22Rv1 (cell line): Measurements from ENCODE around the gene SLAMF1.
"Not testable (repeated sequence)": the region's sequence is repeated elsewhere in the genome, so short reads cannot be mapped to it uniquely, and the experiment has no call there.

ENCODE experiments used
- ZFX ChIP-seq: fragments of 450-650 bp; IDR thresholded peaks from 2 replicates; pipeline ENCODE4 v1.6.1; 2017; ENCODE audit warnings: antibody characterized with exemption, borderline replicate concordance
- TF ChIP-seq, protein P1 (sequence below): fragments of 450-650 bp; IDR thresholded peaks from 2 replicates; pipeline ENCODE4 v1.5.1; 2017; ENCODE audit warnings: mild to moderate bottlenecking

DNA sequence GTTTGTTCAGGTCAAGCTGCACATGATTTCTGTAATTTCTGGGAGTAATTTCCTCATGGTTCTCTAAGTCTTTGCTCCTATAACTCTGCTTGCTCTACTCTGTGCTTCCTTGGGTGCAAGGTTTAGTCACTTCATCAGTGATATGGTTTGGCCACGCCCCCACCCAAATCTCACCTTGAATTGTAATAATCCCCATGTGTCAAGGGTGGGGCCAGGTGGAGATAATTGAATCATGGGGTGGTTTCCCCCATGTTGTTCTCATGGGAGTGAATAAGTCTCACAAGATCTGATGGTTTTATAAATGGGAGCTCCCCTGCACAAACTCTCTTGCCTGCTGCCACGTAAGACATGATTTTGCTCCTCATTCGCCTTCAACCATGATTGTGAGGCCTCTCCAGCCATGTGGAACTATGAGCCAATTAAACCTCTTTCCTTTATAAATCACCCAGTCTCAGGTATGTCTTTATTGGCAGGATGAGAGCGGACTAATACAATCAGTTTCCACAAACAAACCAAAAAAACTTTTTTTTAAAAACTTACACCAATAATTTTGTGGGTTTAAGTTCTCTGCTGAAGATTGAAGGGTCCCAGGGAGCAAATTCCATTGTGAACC, 19.1 kb downstream of the SLAMF1 start:
- TF ChIP-seq, protein P1, sequence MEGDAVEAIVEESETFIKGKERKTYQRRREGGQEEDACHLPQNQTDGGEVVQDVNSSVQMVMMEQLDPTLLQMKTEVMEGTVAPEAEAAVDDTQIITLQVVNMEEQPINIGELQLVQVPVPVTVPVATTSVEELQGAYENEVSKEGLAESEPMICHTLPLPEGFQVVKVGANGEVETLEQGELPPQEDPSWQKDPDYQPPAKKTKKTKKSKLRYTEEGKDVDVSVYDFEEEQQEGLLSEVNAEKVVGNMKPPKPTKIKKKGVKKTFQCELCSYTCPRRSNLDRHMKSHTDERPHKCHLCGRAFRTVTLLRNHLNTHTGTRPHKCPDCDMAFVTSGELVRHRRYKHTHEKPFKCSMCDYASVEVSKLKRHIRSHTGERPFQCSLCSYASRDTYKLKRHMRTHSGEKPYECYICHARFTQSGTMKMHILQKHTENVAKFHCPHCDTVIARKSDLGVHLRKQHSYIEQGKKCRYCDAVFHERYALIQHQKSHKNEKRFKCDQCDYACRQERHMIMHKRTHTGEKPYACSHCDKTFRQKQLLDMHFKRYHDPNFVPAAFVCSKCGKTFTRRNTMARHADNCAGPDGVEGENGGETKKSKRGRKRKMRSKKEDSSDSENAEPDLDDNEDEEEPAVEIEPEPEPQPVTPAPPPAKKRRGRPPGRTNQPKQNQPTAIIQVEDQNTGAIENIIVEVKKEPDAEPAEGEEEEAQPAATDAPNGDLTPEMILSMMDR, result not testable (repeated sequence)
- TF ChIP-seq ZFX, result not testable (repeated sequence)
